Natural killer cell treated with Interleukin-12 subunit alpha and Interleukin-12 subunit beta and Interleukin-15 and Interleukin-18, amount 100 ng/mL, for 72 hours (primary cell): ENCODE measurements around the gene CFAP97. TPM values are rescaled to one million over a fixed set of nuclear protein-coding genes. Genes with fewer than 3 reads are reported as not detected.

Experiments
- ATAC-seq, 2 donors: fragments of 150-1000 bp; cut with Tn5 transposase in 1 of 2; sonication (Bioruptor Pico), chemical (Tn5 transposase) in 1 of 2; 2 replicates each; pipeline ENCODE4 v1.10.0; 2021
- DNase-seq: peaks from one replicate; pipeline ENCODE4 v3.0.0; 2022; ENCODE audit warnings: low spot score
- H3K27ac Mint-ChIP-seq, 2 donors: 1 replicate in 1 of 2; 2 replicates in 1 of 2; pipeline ENCODE4 v1.8.0; 2022; ENCODE audit warnings: mixed read lengths in 2 of 2, mild to moderate bottlenecking in 1 of 2, moderate library complexity in 1 of 2
- H3K27me3 Mint-ChIP-seq, 2 donors: 1 replicate in 1 of 2; 2 replicates in 1 of 2; pipeline ENCODE4 v1.8.0; 2022; ENCODE audit warnings: mixed read lengths in 2 of 2
- H3K36me3 Mint-ChIP-seq: one replicate; pipeline ENCODE4 v1.8.0; 2022; ENCODE audit warnings: mixed read lengths
- H3K4me1 Mint-ChIP-seq, 2 donors: 1 replicate in 1 of 2; 2 replicates in 1 of 2; pipeline ENCODE4 v1.8.0; 2022; ENCODE audit warnings: low read depth in 2 of 2, mixed read lengths in 2 of 2, mild to moderate bottlenecking in 1 of 2
- H3K4me3 Mint-ChIP-seq: one replicate; pipeline ENCODE4 v1.8.0; 2022; ENCODE audit warnings: mixed read lengths
- H3K9me3 Mint-ChIP-seq: 2 replicates; pipeline ENCODE4 v1.8.0; 2022; ENCODE audit warnings: mixed read lengths
- total RNA-seq, 2 donors: library from RNA; stranded (reverse); gene quantifications; one replicate each; pipeline ENCODE4 v1.2.3, GENCODE V29; 2022

Gene CFAP97
- total RNA-seq, 2 donors from 2014 or later = 21.5 to 37.0 TPM

DNA sequence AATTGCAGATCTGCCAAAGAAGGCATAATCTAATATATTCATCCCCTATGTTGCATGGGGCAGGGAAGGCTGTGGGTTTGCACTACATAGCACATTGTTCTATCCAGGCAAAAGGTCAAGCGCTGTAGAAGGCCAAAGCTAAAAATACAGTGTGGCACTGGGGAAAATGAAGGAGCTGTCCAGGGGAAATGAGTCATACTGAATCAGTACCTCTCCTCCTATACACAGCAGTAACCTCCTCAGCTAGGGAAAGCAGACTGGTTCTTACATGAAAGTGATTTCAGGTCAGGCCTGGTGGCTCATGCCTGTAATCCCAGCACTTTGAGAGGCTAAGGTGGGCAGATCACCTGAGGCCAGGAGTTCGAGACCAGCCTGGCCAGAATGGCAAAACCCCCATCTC, 91.7 kb downstream of the CFAP97 start:
- no peaks in the 10 kb centered on the region for H3K9me3 Mint-ChIP-seq
- H3K27me3 Mint-ChIP-seq = peaks cover 27 to 39% of the 10 kb centered on the region in 2 donors
- H3K4me1 Mint-ChIP-seq = peaks cover 5% of the 10 kb centered on the region in 2 donors
- H3K36me3 Mint-ChIP-seq = no peaks in the 10 kb centered on the region
- H3K4me3 Mint-ChIP-seq = no peak overlapping the region
- peak in 1 of 2 donors; percentile 60 for ATAC-seq
- DNase-seq = no peak
- no peak overlapping the region for H3K27ac Mint-ChIP-seq

DNA sequence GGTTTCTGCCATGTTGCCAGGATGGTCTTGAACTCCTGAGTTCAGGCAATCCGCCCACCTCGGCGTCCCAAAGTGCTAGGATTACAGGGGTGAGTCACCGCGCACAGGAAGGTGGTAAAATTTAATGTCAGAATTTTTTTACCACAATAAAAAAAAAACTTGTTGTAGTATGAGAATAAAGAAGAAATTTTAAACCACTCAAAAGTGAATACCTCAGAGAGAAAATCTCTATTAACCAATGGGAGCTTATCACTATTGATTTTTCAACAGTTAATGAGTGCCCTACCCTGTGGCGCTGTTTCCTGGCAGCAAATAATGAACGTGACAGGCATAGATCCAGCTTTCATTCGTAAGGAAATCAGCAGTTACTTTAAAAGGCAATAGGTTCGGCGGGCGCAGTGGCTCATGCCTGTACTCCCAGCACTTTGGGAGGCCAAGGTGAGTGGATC, 93.4 kb downstream of the CFAP97 start:
- no peak for ATAC-seq
- Mint-ChIP-seq H3K36me3 (no peaks in the 10 kb centered on the region), H3K9me3 (no peaks in the 10 kb centered on the region), H3K4me3 (no peak overlapping the region), H3K27ac (no peak overlapping the region), H3K4me1 (peaks cover 5% of the 10 kb centered on the region in 2 donors), H3K27me3 (peaks cover 24 to 46% of the 10 kb centered on the region in 2 donors)
- DNase-seq = no peak

DNA sequence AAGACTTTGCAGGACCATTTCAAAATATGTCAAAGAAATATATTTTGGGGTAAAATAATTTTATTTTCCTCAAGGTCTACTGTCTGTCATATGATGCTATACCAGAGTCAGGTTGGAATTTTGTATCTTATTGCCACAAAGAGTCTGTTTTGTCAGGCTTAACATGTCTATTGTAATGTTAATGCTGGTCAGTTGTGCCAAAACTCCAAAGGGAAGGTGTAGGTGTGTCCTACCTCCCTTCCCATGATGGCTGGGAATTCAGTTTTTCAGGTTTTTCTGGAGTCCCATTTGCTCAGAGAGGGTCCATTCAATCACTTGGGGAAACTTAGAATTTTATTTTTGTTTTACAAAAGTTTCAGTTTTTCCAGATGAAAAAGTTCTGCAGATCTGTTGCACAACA, 94.1 kb downstream of the CFAP97 start:
- no peak overlapping the region for H3K27ac Mint-ChIP-seq
- H3K27me3 Mint-ChIP-seq = peaks cover 22 to 50% of the 10 kb centered on the region in 2 donors
- DNase-seq (no peak), ATAC-seq (no peak)
- H3K4me3 Mint-ChIP-seq = no peak overlapping the region
- no peaks in the 10 kb centered on the region for H3K36me3 Mint-ChIP-seq
- peaks cover 5% of the 10 kb centered on the region in 2 donors for H3K4me1 Mint-ChIP-seq
- no peaks in the 10 kb centered on the region for H3K9me3 Mint-ChIP-seq

Other genes starting within 250 kb of the CFAP97 start
- gene HELT, start 185.5 kb downstream of the CFAP97 start, total RNA-seq = not detected
- 10 to 100 TPM in 1 of 2 donors, 1 to 10 TPM in 1; 9.7 to 13.6 TPM for gene SLC25A4, start 60.7 kb downstream of the CFAP97 start, total RNA-seq
- 10 to 100 TPM; 20.6 to 30.6 TPM for gene SNX25, start 5.6 kb upstream of the CFAP97 start, total RNA-seq
- gene LRP2BP, start 191.9 kb upstream of the CFAP97 start, total RNA-seq = 1 to 10 TPM in 1 of 2 donors, under 1 TPM in 1; 0.45 to 1.2 TPM
- gene ANKRD37, start 192.8 kb upstream of the CFAP97 start, total RNA-seq = 10 to 100 TPM; 10.0 to 13.9 TPM
- gene UFSP2, start 222.0 kb upstream of the CFAP97 start, total RNA-seq = 10 to 100 TPM; 22.1 to 22.7 TPM